Fibroblast of the aortic adventitia (primary cell): ENCODE results near the gene ZNF750. TPM values are rescaled to one million over a fixed set of nuclear protein-coding genes. Genes with fewer than 3 reads are reported as not detected.

Experiments
- DNase-seq: peaks from one replicate; pipeline ENCODE4 v3.0.0-alpha.2; 2010; ENCODE audit warnings: low read depth
- H3K4me3 ChIP-seq: 2 replicates; pipeline ENCODE4 v1.5.1; 2011; ENCODE audit warnings: low read depth, mild to moderate bottlenecking, control low read depth, low read length, moderate library complexity
- total RNA-seq: library from RNA; depleted of rRNA; stranded (reverse); fragments of >200 nt; gene quantifications from 2 replicates; pipeline ENCODE4 v1.2.3, GENCODE V29; 2012; ENCODE audit warnings: low replicate concordance
- TF ChIP-seq, protein P1 (sequence below): IDR thresholded peaks from 2 replicates; pipeline ENCODE4 v1.5.1; 2011; ENCODE audit warnings: mild to moderate bottlenecking, low read length, control low read depth, inconsistent platforms; ENCODE audit not compliant: insufficient read depth

The ZNF750 gene
- total RNA-seq, 1 donor: not detected

DNA sequence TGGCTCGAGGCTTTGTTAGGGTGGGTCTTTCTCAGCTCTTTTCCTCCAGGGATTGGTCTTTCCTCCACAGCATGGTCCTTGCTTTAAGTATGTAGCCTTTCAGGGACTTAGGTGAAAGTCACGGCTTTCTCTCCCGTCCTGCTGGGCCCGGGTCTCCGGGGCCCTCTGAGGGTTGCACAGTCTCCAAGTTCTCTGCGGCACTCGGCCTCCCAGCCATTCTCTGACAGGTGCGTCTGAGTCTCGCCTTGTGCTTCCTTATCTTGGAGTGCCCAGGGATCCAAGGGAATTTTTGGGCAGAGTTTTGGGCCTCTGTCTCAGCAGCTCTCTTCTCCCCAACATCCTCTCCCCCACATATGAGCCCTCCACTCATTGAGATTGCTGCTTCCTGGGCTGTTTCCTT is 36.6 kb downstream of the ZNF750 start:
- TF ChIP-seq, protein P1, sequence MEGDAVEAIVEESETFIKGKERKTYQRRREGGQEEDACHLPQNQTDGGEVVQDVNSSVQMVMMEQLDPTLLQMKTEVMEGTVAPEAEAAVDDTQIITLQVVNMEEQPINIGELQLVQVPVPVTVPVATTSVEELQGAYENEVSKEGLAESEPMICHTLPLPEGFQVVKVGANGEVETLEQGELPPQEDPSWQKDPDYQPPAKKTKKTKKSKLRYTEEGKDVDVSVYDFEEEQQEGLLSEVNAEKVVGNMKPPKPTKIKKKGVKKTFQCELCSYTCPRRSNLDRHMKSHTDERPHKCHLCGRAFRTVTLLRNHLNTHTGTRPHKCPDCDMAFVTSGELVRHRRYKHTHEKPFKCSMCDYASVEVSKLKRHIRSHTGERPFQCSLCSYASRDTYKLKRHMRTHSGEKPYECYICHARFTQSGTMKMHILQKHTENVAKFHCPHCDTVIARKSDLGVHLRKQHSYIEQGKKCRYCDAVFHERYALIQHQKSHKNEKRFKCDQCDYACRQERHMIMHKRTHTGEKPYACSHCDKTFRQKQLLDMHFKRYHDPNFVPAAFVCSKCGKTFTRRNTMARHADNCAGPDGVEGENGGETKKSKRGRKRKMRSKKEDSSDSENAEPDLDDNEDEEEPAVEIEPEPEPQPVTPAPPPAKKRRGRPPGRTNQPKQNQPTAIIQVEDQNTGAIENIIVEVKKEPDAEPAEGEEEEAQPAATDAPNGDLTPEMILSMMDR: no peak

DNA sequence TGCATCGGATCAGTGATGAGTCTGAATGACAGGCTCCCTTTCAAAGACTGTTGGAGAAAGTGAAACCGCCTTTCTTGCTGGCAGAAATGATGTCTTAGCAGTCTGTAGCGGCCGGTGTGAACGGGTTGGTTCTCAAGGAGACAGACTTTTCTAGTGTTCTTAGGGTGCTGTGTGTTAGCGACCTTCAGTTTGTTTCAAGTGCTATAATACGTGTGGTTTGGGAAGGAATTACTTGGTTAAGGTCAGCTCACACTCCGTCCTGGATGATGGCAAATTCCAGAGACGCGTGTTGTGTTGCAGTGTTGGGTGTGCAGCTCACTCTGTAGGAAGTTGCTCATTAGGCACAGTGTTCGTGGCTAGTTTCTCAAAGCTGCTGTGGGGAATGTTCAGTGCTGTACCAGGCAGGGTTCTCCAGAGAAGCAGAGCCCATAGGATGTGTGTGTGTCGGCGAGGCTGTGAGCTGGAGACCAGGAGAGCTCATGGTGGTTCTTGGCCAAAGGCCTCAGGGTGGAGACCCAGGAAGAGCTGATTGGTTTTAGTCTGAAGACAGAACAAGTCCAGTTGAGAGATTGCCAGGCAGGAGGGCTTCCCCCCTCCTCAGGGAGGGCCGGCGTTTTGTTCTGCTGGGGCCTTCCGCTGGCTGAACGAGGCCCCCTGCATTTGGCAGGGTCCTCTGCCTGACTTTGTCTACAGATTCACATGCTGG is 37.6 kb downstream of the ZNF750 start:
- TF ChIP-seq, protein P1: no peak
- DNase-seq: peak; percentile 64
- H3K4me3 ChIP-seq: peak overlapping the region; percentile 36

More for the DNA sequence above, 36.6 kb downstream of the ZNF750 start:
- H3K4me3 ChIP-seq: no peak overlapping the region
- no peak for DNase-seq

- TF ChIP-seq, protein P1: no peak
- no peak overlapping the region for H3K4me3 ChIP-seq
- DNase-seq: no peak
These were observed 38.3 kb downstream of the ZNF750 start for GRCh38 chr17:82801377-82801970.

- TF ChIP-seq, protein P1: no peak
- DNase-seq: no peak
- no peak overlapping the region for H3K4me3 ChIP-seq
These were observed 38.9 kb downstream of the ZNF750 start for GRCh38 chr17:82800885-82801284.

DNA sequence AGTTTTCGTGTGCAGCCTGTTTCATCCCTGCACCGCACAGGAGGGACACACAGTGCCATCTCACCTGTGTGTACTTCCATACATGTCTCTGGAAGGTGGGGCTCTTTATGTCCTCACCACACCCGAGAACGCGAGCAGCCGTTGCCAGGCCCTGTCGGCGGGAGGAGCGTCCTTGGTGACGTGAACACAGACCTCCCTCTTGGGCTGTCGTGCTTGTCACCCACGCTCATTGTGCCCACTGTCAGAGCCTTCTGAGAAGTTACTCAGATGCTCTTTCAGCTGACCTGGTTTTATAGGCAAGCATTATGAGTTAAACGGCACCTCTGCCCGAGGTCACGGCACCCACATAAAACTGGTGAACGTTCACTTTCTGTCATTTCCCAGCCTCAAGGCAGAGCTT is 40.2 kb downstream of the ZNF750 start:
- H3K4me3 ChIP-seq: no peak overlapping the region
- no peak for DNase-seq
- TF ChIP-seq, protein P1: no peak

DNA sequence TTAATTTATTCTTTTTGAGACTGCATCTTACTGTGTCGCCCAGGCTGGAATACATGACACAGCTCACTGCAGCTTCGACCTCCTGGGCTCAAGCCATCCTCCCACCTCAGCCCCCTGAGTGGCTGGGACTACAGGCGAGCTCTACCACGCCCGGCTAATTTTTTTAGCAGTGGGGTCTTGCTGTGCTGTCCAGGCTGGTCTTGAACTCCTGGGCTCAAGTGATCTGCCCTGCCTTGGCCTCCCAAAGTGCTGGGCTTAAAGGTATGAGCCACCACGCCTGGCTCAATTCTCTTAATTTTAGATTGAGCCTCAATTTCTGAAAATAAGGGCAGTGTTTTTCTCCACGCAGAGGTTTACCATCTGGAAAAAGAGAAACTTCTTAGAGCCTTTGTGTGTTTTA is 41.1 kb downstream of the ZNF750 start:
- no peak overlapping the region for H3K4me3 ChIP-seq
- TF ChIP-seq, protein P1: no peak
- DNase-seq: no peak
